Measurements from ENCODE around the gene IQGAP2. TPM values are rescaled to one million over a fixed set of nuclear protein-coding genes. Genes with fewer than 3 reads are reported as not detected.

The IQGAP2 gene
- total and polyA plus RNA-seq, 2 of the 8 experiments (the other 6 are each of a cell fraction or from before 2014, with no cell fraction given), result 19.7 to 66.0 TPM

DNA sequence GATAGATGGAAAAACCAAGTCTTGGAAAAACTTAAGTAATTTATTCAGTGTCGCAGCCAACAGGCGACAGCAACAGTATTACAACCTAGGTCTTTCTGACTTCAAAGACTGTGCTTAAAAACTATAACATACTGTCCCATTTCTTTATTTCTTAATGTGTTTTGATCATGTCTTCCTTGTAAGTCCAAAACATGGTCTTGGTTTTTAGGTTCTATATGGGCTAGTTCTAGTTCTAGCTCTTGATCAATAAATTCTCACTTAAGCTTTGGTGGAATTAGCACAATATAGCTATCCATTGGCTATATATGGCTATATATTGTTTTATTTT, 69.9 kb downstream of the IQGAP2 start:
- TF ChIP-seq SP4 (IDR thresholded peaks at IDR 0.05; ENCODE audit: low read length) (no peak), RFX5 (IDR thresholded peaks at IDR 0.05; ENCODE audit: borderline replicate concordance, low read depth, low read length) (no peak), CEBPB (IDR thresholded peaks at IDR 0.05; ENCODE audit: low read depth, low read length) (no peak), RXRA (IDR thresholded peaks at IDR 0.05; ENCODE audit: insufficient read depth, low read depth, low read length) (no peak), JUN (IDR thresholded peaks at IDR 0.05; ENCODE audit: low read depth, low read length) (no peak), CTBP2 (IDR thresholded peaks at IDR 0.05; ENCODE audit: borderline replicate concordance, insufficient read depth, insufficient read length, low read length) (no peak), SUZ12 (IDR thresholded peaks at IDR 0.05; ENCODE audit: low read length) (no peak), ZNF274 (IDR thresholded peaks at IDR 0.05; ENCODE audit: borderline replicate concordance, extremely low read depth, low read length) (no peak), TCF12 (IDR thresholded peaks at IDR 0.05; ENCODE audit: low read depth, low read length) (no peak), CHD1 (IDR thresholded peaks at IDR 0.05; ENCODE audit: low read depth, low read length) (no peak), SAP30 (IDR thresholded peaks at IDR 0.05; ENCODE audit: insufficient read depth, insufficient replicate concordance, low read length) (no peak), EGR1 (IDR thresholded peaks at IDR 0.05; ENCODE audit: borderline replicate concordance, low read depth, low read length) (no peak), SIN3A (conservative IDR thresholded peaks at IDR 0.05 in 1 of 2, IDR thresholded peaks at IDR 0.05 in 1 of 2; ENCODE audit: low read depth in 1 of 2, low read length in 2 of 2) (no peak)
- TF ChIP-seq, protein P1, sequence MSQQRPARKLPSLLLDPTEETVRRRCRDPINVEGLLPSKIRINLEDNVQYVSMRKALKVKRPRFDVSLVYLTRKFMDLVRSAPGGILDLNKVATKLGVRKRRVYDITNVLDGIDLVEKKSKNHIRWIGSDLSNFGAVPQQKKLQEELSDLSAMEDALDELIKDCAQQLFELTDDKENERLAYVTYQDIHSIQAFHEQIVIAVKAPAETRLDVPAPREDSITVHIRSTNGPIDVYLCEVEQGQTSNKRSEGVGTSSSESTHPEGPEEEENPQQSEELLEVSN (IDR thresholded peaks at IDR 0.05), result no peak
- H3K9me3 ChIP-seq (ENCODE audit: insufficient read depth in 2 of 2, low read depth in 1 of 2, low read length in 1 of 2), result peaks cover 3% of the 10 kb centered on the region in 2 experiments; a peak in 2 of 4 replicates

More for the DNA sequence above, 69.9 kb downstream of the IQGAP2 start:
- Histone ChIP-seq H3K4ac (replicated peaks; ENCODE audit: insufficient read length, low read depth, low read length) (no peak overlapping the region), H2AK5ac (ENCODE audit: low read depth, low read length) (no peak overlapping the region), H4K8ac (ENCODE audit: extremely low read depth, insufficient read depth, low read length) (no peak overlapping the region), H3K4me1 (replicated peaks in 1 of 4; ENCODE audit: control insufficient read depth in 3 of 4, insufficient read depth in 4 of 4, low read length in 3 of 4) (peaks cover 0 to 15% (median 9%) of the 10 kb centered on the region in 4 experiments), H2BK5ac (ENCODE audit: low read depth, low read length) (no peak overlapping the region), H3K23ac (ENCODE audit: insufficient read length) (no peak overlapping the region), H3K79me2 (ENCODE audit: control insufficient read depth in 1 of 2, insufficient read depth in 2 of 2, low read length in 2 of 2) (peaks cover 0 to 8% of the 10 kb centered on the region in 2 experiments; a peak in 2 of 4 replicates), H2BK20ac (ENCODE audit: low read length) (no peak overlapping the region), H3K27me3 (replicated peaks in 1 of 4; ENCODE audit: control insufficient read depth in 3 of 4, extremely low read depth in 1 of 4, insufficient read depth in 3 of 4, low read length in 3 of 4) (no peaks in the 10 kb centered on the region), H3K14ac (ENCODE audit: insufficient read length) (no peak overlapping the region), H2BK120ac (replicated peaks; ENCODE audit: low read depth, low read length) (no peak overlapping the region), H3K79me1 (ENCODE audit: low read depth, low read length) (peaks cover 8% of the 10 kb centered on the region; the same call in 1 of the 2 replicates), H3K36me3 (ENCODE audit: control insufficient read depth in 2 of 4, insufficient read depth in 4 of 4, low read length in 3 of 4) (no peaks in the 10 kb centered on the region), H4K20me1 (replicated peaks in 1 of 2; ENCODE audit: control insufficient read depth in 1 of 2, insufficient read depth in 2 of 2, low read length in 2 of 2) (no peaks in the 10 kb centered on the region), H4K5ac (ENCODE audit: insufficient read length, low read depth, low read length) (no peak overlapping the region), H3K4me2 (ENCODE audit: insufficient read depth in 1 of 2, low read depth in 2 of 2, low read length in 2 of 2) (no peak overlapping the region), H2BK12ac (ENCODE audit: low read depth, low read length) (no peak overlapping the region; the same call in 1 of the 2 replicates), H2BK15ac (ENCODE audit: low read length) (no peak overlapping the region), H4K91ac (replicated peaks; ENCODE audit: insufficient read length, low read length) (no peak overlapping the region), H3K27ac (ENCODE audit: low read depth, low read length) (no peak overlapping the region), H3K23me2 (ENCODE audit: low read depth, low read length) (no peaks in the 10 kb centered on the region), H3K9ac (replicated peaks in 1 of 4; ENCODE audit: extremely low read depth in 1 of 4, low read depth in 3 of 4, low read length in 3 of 4) (no peak overlapping the region), H3K4me3 (ENCODE audit: extremely low read depth in 1 of 4, insufficient read depth in 2 of 4, low read depth in 3 of 4, low read length in 4 of 4) (no peak overlapping the region), H3K18ac (ENCODE audit: extremely low read depth, low read length) (no peak overlapping the region), H2AFZ (ENCODE audit: low read length) (no peak overlapping the region), H3K56ac (replicated peaks; ENCODE audit: insufficient read length, low read depth, low read length) (no peak overlapping the region)
- no peak for DNase-seq (ENCODE audit: low read depth in 1 of 2, low spot score in 2 of 2)
- CTCF ChIA-PET (ENCODE audit: partially characterized antibody), result interaction anchor here (0.8 to 11.0 kb wide), 2 partner anchors 10 to 47 kb away, joined by 4 to 69 read pairs; no protein-coding TSS in a partner anchor
- POLR2A ChIA-PET (ENCODE audit: partially characterized antibody), result no interaction called here
- no peak for FAIRE-seq
- 95% methylated on average over 2 of the region's 2 CpGs; no CpG with 5 or more reads in 1 of the 2 experiments for WGBS, 2 experiments (ENCODE audit: extremely low coverage in 1 of 2, insufficient coverage in 1 of 2, insufficient read length in 1 of 2, insufficient replicate concordance in 2 of 2, low coverage in 1 of 2, low lambda C conversion rate in 2 of 2, missing lambda C conversion rate in 1 of 2)

Data from H1 (cell line).